ENCODE measurements around the gene POU6F2.

DNA sequence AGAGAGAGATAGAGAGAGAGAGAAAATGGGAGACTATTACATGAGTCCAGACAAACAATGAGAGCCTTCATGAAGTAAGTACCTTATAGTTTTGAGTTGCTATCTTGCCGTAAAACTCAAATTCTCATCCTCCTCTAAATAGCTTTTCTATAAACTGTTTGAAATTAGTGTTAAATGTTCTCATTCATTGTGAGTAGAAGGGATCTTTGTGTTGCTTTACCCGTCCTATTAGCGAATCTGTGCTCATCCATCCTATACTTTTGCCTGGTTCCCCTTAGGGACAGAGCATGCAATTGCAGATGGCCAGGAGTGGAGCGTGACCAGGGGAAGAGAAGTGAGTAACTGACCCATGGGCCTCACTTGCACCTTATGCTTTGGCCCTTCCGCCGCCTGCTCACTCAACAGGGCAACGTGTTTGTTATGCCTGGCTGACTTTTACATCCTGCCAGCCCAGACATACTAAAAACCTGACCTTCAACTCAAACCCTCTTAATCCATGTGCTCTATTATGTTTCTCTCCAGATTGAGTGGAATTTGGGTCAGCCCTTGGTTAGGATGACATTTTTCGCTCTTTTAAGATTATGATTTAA, 344.3 kb downstream of the POU6F2 start:
- TF ChIP-seq POLR2A (IDR thresholded peaks at IDR 0.05; ENCODE audit: low read depth, low read length): no peak
- no peak for TF ChIP-seq RAD21 (IDR thresholded peaks at IDR 0.05; ENCODE audit: low read length)
- TF ChIP-seq BHLHE40 (IDR thresholded peaks at IDR 0.05; ENCODE audit: low read depth, low read length): no peak
- TF ChIP-seq, protein P1, sequence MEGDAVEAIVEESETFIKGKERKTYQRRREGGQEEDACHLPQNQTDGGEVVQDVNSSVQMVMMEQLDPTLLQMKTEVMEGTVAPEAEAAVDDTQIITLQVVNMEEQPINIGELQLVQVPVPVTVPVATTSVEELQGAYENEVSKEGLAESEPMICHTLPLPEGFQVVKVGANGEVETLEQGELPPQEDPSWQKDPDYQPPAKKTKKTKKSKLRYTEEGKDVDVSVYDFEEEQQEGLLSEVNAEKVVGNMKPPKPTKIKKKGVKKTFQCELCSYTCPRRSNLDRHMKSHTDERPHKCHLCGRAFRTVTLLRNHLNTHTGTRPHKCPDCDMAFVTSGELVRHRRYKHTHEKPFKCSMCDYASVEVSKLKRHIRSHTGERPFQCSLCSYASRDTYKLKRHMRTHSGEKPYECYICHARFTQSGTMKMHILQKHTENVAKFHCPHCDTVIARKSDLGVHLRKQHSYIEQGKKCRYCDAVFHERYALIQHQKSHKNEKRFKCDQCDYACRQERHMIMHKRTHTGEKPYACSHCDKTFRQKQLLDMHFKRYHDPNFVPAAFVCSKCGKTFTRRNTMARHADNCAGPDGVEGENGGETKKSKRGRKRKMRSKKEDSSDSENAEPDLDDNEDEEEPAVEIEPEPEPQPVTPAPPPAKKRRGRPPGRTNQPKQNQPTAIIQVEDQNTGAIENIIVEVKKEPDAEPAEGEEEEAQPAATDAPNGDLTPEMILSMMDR (conservative IDR thresholded peaks at IDR 0.05; ENCODE audit: low read depth, low read length): no peak
- TF ChIP-seq MXI1 (IDR thresholded peaks at IDR 0.05; ENCODE audit: borderline replicate concordance, low read depth, low read length): no peak
- TF ChIP-seq RCOR1 (IDR thresholded peaks at IDR 0.05; ENCODE audit: insufficient replicate concordance, low read length): no peak
- TF ChIP-seq MAZ (IDR thresholded peaks at IDR 0.05; ENCODE audit: borderline replicate concordance, low read depth, low read length): no peak
- TF ChIP-seq RFX5 (IDR thresholded peaks at IDR 0.05; ENCODE audit: low read depth, low read length): no peak
- TF ChIP-seq CEBPB (IDR thresholded peaks at IDR 0.05; ENCODE audit: low read depth, low read length): no peak
- TF ChIP-seq, protein P2, sequence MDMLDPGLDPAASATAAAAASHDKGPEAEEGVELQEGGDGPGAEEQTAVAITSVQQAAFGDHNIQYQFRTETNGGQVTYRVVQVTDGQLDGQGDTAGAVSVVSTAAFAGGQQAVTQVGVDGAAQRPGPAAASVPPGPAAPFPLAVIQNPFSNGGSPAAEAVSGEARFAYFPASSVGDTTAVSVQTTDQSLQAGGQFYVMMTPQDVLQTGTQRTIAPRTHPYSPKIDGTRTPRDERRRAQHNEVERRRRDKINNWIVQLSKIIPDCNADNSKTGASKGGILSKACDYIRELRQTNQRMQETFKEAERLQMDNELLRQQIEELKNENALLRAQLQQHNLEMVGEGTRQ (IDR thresholded peaks at IDR 0.05; ENCODE audit: low read depth, low read length): no peak
- TF ChIP-seq SMC3 (IDR thresholded peaks at IDR 0.05; ENCODE audit: low read depth, low read length): no peak
- no peak for TF ChIP-seq FOS (IDR thresholded peaks at IDR 0.05; ENCODE audit: low read depth, low read length)

All from IMR-90 (cell line).